Fibroblast of villous mesenchyme (primary cell): Measurements from ENCODE around the gene ALS2. TPM values are rescaled to one million over a fixed set of nuclear protein-coding genes. Genes with fewer than 3 reads are reported as not detected.
A peak's percentile ranks its signal among the peaks of the same experiment; 100 is the strongest.

Source experiments
- DNase-seq: peaks from one replicate; pipeline ENCODE4 v3.0.0-alpha.2; 2010; ENCODE audit warnings: low read depth
- H3K4me3 ChIP-seq: 2 replicates; pipeline ENCODE4 v1.5.1; 2011; ENCODE audit warnings: low read depth, mild to moderate bottlenecking, low read length
- total RNA-seq: library from RNA; depleted of rRNA; stranded (reverse); fragments of >200 nt; gene quantifications from 2 replicates; pipeline ENCODE4 v1.2.3, GENCODE V29; 2012
- TF ChIP-seq, protein P1 (sequence below): IDR thresholded peaks from 2 replicates; pipeline ENCODE4 v1.5.1; 2012; ENCODE audit warnings: low read depth, mild to moderate bottlenecking, low read length; ENCODE audit not compliant: insufficient read depth

Gene ALS2
- total RNA-seq, 1 donor, result 44.0 TPM

DNA sequence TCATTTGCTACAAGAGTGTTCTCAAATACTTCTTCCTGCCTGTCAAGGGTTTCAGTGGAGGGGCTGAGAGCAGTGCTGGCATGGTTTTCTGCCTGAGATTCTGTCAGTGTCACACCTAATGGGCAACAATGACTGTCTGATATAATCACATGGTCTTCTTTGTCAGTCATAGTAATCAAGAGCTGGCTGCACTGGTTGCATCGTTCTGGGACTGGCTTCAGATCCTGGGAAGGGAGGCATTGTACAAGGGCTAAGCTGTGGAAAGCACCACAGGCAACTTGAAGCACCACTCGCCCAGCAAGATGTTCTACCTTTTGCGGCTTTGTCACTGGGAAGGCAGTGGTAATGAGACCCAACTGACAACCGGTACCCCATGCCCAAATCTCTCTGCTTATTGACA, 19.6 kb downstream of the ALS2 start:
- H3K4me3 ChIP-seq, result no peak overlapping the region
- no peak for DNase-seq
- TF ChIP-seq, protein P1, sequence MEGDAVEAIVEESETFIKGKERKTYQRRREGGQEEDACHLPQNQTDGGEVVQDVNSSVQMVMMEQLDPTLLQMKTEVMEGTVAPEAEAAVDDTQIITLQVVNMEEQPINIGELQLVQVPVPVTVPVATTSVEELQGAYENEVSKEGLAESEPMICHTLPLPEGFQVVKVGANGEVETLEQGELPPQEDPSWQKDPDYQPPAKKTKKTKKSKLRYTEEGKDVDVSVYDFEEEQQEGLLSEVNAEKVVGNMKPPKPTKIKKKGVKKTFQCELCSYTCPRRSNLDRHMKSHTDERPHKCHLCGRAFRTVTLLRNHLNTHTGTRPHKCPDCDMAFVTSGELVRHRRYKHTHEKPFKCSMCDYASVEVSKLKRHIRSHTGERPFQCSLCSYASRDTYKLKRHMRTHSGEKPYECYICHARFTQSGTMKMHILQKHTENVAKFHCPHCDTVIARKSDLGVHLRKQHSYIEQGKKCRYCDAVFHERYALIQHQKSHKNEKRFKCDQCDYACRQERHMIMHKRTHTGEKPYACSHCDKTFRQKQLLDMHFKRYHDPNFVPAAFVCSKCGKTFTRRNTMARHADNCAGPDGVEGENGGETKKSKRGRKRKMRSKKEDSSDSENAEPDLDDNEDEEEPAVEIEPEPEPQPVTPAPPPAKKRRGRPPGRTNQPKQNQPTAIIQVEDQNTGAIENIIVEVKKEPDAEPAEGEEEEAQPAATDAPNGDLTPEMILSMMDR, result no peak

DNA sequence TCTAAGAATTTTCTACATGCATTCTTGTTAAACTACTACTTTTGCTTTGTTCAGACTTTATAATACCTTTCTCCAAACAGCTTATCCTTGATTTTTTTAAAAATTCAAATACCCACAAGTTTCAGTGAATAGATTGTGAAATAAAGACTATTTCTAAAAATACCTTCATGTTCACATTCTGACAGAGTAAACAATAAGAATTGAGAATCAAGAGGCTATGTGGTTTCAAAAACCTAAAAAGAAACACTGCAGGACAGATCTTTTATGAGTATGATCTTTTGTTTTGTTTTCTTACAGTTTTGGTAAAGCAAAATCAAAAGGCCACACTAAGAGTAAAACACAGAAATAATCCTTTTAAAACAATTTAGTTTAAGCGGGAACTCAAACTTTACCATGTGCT, 21.2 kb downstream of the ALS2 start:
- TF ChIP-seq, protein P1, result no peak
- no peak overlapping the region for H3K4me3 ChIP-seq
- no peak for DNase-seq

DNA sequence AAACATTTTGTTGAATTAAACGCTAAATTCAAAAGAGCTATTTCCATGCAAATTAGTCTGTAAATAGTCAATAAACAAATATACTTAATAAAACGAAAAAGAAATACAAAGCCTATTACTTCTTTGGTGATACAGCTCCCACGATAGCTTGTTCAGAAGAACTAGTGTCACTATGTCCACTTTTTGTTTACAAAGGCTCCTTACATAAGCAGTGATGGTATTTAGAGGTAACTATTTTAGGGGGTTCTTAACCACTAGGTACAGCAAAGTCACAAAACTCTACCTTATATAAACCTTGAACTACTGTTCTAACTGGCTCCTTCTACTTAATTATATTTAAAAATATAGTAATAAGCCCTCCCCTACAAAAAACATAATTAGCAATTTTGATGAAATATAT, 21.9 kb downstream of the ALS2 start:
- no peak for DNase-seq
- H3K4me3 ChIP-seq, result no peak overlapping the region
- TF ChIP-seq, protein P1, result no peak

DNA sequence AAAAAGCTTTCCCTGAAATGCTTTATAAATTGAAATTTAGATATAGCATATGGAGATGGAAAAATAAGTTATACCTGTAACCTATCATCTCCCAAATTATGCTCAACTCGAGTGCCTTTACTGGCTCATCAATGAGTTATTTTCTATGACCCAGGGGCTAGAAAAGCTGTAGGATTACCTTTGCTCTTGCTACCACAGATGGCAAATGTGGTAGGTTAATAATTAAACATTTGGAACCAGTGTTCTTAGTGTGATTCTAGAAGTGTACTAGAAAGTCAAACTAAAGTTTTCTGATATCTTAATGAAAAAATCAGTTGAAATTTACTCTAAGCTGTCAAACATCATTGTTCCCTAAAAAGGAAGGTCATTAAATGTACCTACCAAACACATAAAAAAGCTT, 22.5 kb downstream of the ALS2 start:
- no peak for DNase-seq
- TF ChIP-seq, protein P1, result no peak
- no peak overlapping the region for H3K4me3 ChIP-seq

DNA sequence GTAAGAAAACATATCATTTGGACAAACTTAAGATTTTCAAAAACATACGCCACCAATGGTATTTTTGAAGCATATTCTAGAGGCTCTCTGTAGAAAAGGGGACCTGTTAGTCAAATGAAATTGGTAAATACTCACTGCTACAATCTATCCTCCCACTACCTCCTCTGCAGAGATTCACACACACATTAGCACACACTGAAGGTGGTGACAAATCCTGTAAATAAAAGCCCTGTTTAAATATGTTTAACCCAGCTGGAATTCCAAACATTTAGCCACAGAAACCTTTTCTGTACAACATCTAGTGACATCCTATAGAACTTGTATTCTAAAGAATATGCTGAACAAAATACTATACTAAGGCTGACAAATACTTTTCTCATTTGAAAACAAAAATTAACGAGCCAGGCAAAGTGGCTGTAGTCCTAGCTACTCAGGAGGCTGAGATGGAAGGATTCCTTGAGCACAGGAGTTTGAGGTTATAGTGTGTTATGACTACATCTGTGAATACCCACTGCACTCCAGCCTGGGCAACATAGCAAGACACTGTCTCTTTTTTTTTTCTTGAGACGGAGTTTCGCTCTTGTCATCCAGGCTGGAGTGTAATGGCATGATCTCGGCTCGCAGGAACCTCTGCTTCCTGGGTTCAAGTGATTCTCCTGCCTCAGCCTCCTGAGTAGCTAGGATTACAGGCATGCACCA, 25.9 kb downstream of the ALS2 start:
- DNase-seq, result peak; percentile 55
- no peak overlapping the region for H3K4me3 ChIP-seq
- TF ChIP-seq, protein P1, result no peak

DNA sequence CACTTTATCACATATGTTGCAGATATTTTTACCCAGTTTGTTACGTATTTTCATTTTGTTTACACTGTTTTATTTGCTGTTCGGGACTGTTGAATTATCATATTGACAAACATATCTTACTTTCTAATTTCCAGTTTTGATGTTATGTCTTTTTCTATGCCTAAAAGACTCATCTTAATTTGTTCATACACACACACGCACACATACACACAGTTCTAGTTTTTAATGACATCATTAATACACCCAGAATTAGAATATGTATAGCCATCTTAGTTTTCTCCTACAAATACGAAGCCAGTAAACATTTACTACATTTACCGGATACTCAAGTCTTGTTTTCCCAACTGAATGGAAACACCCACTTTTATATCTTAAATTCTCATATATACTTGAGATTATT, 29.2 kb downstream of the ALS2 start:
- H3K4me3 ChIP-seq, result no peak overlapping the region
- DNase-seq, result no peak
- TF ChIP-seq, protein P1, result no peak

DNA sequence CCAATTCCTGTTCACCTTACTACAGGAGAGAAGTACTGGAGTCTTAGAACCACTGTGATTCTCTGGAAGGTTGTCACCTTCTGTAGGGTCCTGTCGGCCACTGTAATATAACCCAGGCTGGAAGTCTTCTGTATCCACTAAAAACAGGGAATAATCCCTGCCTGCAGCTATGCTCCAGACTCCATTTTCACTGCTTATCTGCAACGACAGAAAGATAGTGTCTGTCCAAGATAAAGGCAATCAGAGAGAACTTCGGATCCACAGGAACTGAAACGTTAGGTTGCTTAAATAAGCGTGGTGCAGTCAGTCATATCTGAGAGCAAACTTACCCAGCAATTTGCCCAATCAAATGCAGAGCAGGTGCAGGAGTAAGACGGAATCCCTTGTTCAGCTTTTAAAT, 34.2 kb downstream of the ALS2 start:
- TF ChIP-seq, protein P1, result no peak
- no peak for DNase-seq
- H3K4me3 ChIP-seq, result no peak overlapping the region
